Psoas muscle (tissue), 8 donors: ENCODE measurements around the gene CARD8. TPM values are rescaled to one million over a fixed set of nuclear protein-coding genes. Genes with fewer than 3 reads are reported as not detected.

Source experiments
- ATAC-seq, 4 donors: fragments of 200-7000 bp; cut with Tn5 transposase; one replicate each; pipeline ENCODE4 v1.9.1; 2020; ENCODE audit warnings: moderate library complexity in 3 of 4, mild to moderate bottlenecking in 2 of 4
- DNase-seq, 2 donors: peaks; one replicate each; pipeline ENCODE4 v3.0.0-alpha.2; 2020
- H3K27ac ChIP-seq: fragments of 200-600 bp; one replicate; pipeline ENCODE4 v1.8.0; 2022
- H3K27me3 ChIP-seq, 3 donors: fragments of 200-600 bp in 1 of 3; one replicate each; pipeline versions ENCODE4 v1.6.1 to v1.8.0; 2013 to 2022; ENCODE audit warnings: low read length in 2 of 3, mild to moderate bottlenecking in 2 of 3, moderate library complexity in 1 of 3; ENCODE audit not compliant: insufficient read depth in 3 of 3
- H3K36me3 ChIP-seq, 2 donors: fragments of 200-600 bp in 1 of 2; one replicate each; pipeline versions ENCODE4 v1.6.1 to v1.8.0; 2013 to 2022; ENCODE audit warnings: low read depth in 1 of 2, mild to moderate bottlenecking in 1 of 2, moderate library complexity in 1 of 2; ENCODE audit not compliant: insufficient read depth in 1 of 2
- H3K4me1 ChIP-seq: fragments of 200-600 bp; one replicate; pipeline ENCODE4 v1.8.0; 2022
- H3K4me3 ChIP-seq: fragments of 200-600 bp; one replicate; pipeline ENCODE4 v1.8.0; 2022; ENCODE audit warnings: mild to moderate bottlenecking
- H3K9me3 ChIP-seq: fragments of 200-600 bp; one replicate; pipeline ENCODE4 v1.8.0; 2022
- WGBS, 3 donors: extraction: QIAGEN DNeasy Blood & Tissue Kit; methylation state at CpG; one replicate each; pipeline versions ENCODE4 v1.1.6 to v1.1.7; 2013; 5-methylcytosine and 5-hydroxymethylcytosine counted together
- intact Hi-C, 2 donors: fragments of 100-400 bp; cut with DNase I; formaldehyde crosslinking; loops; one replicate each; pipeline versions ENCODE4 v1.11.0 to v1.14.2; 2022
- polyA plus RNA-seq, 3 donors: library from polyadenylated mRNA; stranded (reverse); fragments of 200-250 nt; gene quantifications; one replicate each; pipeline ENCODE4 v1.2.3, GENCODE V29; 2013
- total RNA-seq, 4 donors: library from RNA; stranded (reverse); fragmentation: NEBNext Ultra II Directional in 2 of 4; extraction: Animal tissue kit (Norgen Biotek cat#: 25700) in 2 of 4; gene quantifications; one replicate each; pipeline versions ENCODE4 v1.2.1 to v1.2.4, GENCODE V29; 2021 to 2023
- TF ChIP-seq, protein P1 (sequence below): fragments of 200-600 bp; IDR thresholded peaks from one replicate; pipeline ENCODE4 v1.8.0; 2022; ENCODE audit warnings: antibody characterized with exemption
- donor health status: healthy with polysubstance abuse.
- donor health status: DM: no; HTN: no; CAD: no; lungs with moderate emphysema.
- donor health status: Bipolar disorder and iron deficiency.
- donor health status: healthy.
- donor health status: DM: yes; HTN: yes; CAD: no.
- donor health status: DM: no; HTN: no; CAD: no.
- donor health status: DM: no; HTN: no; CAD: no.
- donor health status: DM: yes; HTN: yes; CAD: no.

Gene CARD8
- total and polyA plus RNA-seq, 7 donors: 15.7 to 36.2 (median 26.0) TPM

DNA sequence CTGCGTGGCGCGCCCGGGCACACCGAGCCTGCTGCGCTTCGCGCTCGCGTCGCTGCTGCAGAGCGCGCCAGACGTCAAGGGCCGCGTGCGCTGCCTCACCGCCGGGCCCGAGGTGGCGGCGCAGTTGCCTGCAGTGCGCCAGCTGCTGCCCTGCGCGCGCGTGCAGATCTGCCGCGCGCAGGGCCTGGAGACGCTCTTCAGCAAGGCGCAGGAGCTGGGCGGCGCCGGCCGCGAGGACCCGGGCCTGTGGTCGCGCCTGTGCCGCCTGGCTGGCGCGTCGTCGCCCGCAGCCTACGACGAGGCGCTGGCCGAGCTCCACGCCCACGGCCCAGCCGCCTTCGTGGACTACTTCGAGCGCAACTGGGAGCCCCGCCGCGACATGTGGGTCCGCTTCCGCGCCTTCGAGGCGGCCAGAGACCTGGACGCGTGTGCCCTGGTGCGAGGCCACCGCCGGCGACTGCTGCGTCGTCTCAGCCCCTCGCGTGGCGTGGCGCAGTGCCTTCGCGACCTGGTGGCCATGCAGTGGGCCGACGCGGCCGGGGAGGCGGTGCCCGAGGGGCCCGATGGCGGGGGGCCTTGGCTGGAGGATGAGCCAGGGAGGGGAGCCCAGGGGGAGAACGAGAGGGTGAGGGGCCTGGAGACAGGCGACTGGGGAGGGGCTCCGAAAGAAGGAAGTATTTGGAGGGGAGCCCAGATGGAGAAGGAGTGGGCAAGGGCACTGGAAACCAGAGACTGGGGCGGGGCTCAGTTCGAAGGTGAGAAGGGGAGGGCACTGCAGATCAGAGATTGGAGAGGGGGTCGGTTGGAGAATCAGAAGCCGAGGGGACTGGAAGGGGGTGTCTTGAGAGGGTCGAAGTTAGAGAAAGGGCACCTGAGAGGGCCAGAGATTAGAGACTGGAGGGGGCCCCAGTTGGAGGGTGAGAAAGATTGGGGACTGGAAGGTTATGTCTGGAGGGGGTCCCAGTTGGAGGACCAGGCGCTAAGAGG is 60.6 kb downstream of the CARD8 start:
- H3K36me3 ChIP-seq: no peaks in the 10 kb centered on the region
- peaks cover 0 to 2% (median 0%) of the 10 kb centered on the region in 3 donors for H3K27me3 ChIP-seq
- TF ChIP-seq, protein P1, sequence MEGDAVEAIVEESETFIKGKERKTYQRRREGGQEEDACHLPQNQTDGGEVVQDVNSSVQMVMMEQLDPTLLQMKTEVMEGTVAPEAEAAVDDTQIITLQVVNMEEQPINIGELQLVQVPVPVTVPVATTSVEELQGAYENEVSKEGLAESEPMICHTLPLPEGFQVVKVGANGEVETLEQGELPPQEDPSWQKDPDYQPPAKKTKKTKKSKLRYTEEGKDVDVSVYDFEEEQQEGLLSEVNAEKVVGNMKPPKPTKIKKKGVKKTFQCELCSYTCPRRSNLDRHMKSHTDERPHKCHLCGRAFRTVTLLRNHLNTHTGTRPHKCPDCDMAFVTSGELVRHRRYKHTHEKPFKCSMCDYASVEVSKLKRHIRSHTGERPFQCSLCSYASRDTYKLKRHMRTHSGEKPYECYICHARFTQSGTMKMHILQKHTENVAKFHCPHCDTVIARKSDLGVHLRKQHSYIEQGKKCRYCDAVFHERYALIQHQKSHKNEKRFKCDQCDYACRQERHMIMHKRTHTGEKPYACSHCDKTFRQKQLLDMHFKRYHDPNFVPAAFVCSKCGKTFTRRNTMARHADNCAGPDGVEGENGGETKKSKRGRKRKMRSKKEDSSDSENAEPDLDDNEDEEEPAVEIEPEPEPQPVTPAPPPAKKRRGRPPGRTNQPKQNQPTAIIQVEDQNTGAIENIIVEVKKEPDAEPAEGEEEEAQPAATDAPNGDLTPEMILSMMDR: no peak
- H3K4me1 ChIP-seq: no peaks in the 10 kb centered on the region
- ATAC-seq: no peak
- DNase-seq: no peak
- H3K27ac ChIP-seq: no peak overlapping the region
- H3K9me3 ChIP-seq: no peaks in the 10 kb centered on the region
- intact Hi-C loops: no loop called here
- no peak overlapping the region for H3K4me3 ChIP-seq
- WGBS, 3 donors: 80 to 83% (median 81%) methylated on average over 87 to 95 of the region's 95 CpGs

DNA sequence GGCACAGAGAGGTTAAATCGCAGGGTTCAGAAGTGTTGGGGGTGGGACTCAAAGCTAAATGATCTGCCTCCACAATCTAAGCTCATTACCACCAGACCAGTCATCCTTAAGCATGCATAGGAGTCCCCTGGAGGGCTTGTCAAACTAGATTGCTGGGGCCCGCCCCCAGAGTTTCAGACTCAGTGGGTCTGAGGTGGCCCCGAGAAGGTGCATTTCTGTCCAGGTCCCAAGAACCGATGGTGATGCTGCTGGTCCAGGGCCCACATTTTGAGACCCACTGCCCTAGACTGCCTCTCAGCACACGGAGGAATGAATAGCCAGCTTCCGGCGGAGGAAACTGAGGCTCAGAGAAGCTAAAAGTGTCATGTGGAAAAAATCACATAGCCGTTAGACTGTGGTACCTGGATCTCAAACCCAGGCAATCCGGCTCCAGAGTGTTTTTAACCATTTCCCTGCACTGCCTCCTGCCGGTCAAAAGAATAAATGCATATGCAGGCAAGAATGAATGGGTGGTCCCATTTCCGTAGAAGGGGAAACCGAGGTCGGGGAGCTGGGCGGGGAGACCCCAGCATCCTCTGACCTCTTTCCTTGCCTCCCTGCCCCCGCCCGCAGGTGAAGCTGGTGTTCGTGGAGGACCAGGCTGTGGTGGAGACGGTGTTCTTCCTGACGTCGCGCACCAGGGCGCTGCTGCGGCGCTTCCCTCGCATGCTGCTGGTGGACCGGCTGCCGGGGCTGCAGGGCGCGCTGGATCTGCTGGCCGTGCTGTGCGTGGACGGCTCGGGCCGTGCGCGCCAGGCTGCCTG is 61.5 kb downstream of the CARD8 start:
- H3K27ac ChIP-seq: no peak overlapping the region
- TF ChIP-seq, protein P1: peak; percentile 26
- intact Hi-C loops: no loop called here
- H3K27me3 ChIP-seq: peaks cover 0 to 2% (median 0%) of the 10 kb centered on the region in 3 donors
- H3K9me3 ChIP-seq: no peaks in the 10 kb centered on the region
- no peak overlapping the region for H3K4me3 ChIP-seq
- no peaks in the 10 kb centered on the region for H3K36me3 ChIP-seq
- no peak for ATAC-seq
- no peak for DNase-seq
- no peaks in the 10 kb centered on the region for H3K4me1 ChIP-seq
- WGBS, 3 donors: 78 to 81% (median 79%) methylated on average over 34 to 36 of the region's 36 CpGs

DNA sequence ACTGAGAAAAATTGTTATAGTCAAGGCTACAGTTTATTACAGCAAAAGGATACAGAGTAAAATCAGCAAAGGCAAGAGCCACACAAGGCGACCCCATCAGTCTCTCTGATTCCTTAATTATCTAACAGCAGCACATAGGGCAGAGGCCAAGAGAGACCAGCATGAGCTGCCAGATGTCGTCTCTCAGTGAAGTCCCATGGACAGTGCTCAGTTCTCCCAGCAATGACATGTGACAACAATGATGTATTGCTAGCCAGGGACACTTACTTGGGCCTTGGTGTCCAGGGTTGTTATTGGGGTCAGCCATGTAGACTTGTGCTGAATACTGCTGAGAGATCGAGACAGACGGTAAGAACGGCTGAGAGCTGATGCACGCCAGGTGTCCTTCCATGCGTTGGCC is 63.0 kb downstream of the CARD8 start:
- Histone ChIP-seq H3K36me3 (no peaks in the 10 kb centered on the region), H3K4me1 (no peaks in the 10 kb centered on the region), H3K27me3 (peaks cover 0 to 2% (median 0%) of the 10 kb centered on the region in 3 donors), H3K4me3 (no peak overlapping the region), H3K27ac (no peak overlapping the region), H3K9me3 (no peaks in the 10 kb centered on the region)
- intact Hi-C loops: no loop called here
- 69 to 74% (median 69%) methylated on average over 7 of the region's 7 CpGs for WGBS, 3 donors
- TF ChIP-seq, protein P1: no peak
- no peak for DNase-seq
- ATAC-seq: no peak

DNA sequence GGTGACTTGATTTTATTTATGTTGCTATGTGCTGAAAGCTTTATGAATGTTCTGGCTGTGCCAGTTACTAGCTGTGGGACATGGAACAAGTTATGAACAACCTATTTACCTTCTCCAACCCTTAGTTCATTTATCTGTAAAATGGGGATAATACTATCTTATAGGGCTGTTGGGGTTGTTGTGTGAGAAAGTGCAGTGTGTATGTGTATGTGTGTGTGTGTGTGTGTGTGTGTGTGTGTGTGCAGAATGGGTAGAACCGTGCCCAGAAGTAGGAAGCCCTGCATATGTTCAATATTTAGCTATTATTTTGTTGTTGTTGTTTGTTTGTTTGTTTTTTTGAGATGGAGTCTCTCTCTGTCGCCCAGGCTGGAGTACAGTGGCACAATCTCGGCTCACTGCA is 64.8 kb downstream of the CARD8 start:
- DNase-seq (no peak), ATAC-seq (no peak)
- Histone ChIP-seq H3K27ac (no peak overlapping the region), H3K27me3 (peaks cover 0 to 1% (median 0%) of the 10 kb centered on the region in 3 donors), H3K9me3 (no peaks in the 10 kb centered on the region), H3K4me1 (no peaks in the 10 kb centered on the region), H3K4me3 (no peak overlapping the region), H3K36me3 (no peaks in the 10 kb centered on the region)
- TF ChIP-seq, protein P1: no peak
- intact Hi-C loops: no loop called here
- 87 to 92% (median 92%) methylated on average over 3 of the region's 3 CpGs for WGBS, 3 donors
